CD4-positive, alpha-beta memory T cell (primary cell): Measurements from ENCODE around the gene TSPAN31. TPM values are rescaled to one million over a fixed set of nuclear protein-coding genes. Genes with fewer than 3 reads are reported as not detected.
"Not testable (repeated sequence)": the region's sequence is repeated elsewhere in the genome, so short reads cannot be mapped to it uniquely, and the experiment has no call there.

ENCODE experiments used
- CTCF ChIA-PET: fragments of 350-600 bp; sonication (Branson Sonifier 250); formaldehyde crosslinking; loops from one replicate; lab custom pipeline; 2021; ENCODE audit warnings: inconsistent platforms; ENCODE audit not compliant: partially characterized antibody; lab: Charles Lee
- POLR2A ChIA-PET: fragments of 350-600 bp; sonication (Branson Sonifier 250); formaldehyde crosslinking; loops from one replicate; lab custom pipeline; 2021; ENCODE audit not compliant: partially characterized antibody; lab: Charles Lee
- DNase-seq, 5 donors: peaks; one replicate each; pipeline versions ENCODE4 v3.0.0 to v3.0.0-alpha.2; 2020 to 2022; ENCODE audit warnings: mixed read lengths in 1 of 5
- H3K27ac ChIP-seq: one replicate; pipeline ENCODE4 v1.7.0; 2013; ENCODE audit warnings: low read depth, low read length
- H3K27me3 ChIP-seq: 2 replicates; pipeline ENCODE4 v1.7.0; 2013; ENCODE audit warnings: mild to moderate bottlenecking, low read length, moderate library complexity; ENCODE audit not compliant: insufficient read depth
- H3K36me3 ChIP-seq: 2 replicates; pipeline ENCODE4 v1.7.0; 2013; ENCODE audit warnings: mild to moderate bottlenecking, low read length, moderate library complexity; ENCODE audit not compliant: insufficient read depth
- H3K4me1 ChIP-seq: 2 replicates; pipeline ENCODE4 v1.7.0; 2013; ENCODE audit warnings: mild to moderate bottlenecking, low read length, moderate library complexity; ENCODE audit not compliant: insufficient read depth
- H3K4me3 ChIP-seq, 2 donors: one replicate each; pipeline ENCODE4 v1.7.0; 2013; ENCODE audit warnings: low read length in 2 of 2, mild to moderate bottlenecking in 1 of 2
- H3K9me3 ChIP-seq, 2 donors: one replicate each; pipeline ENCODE4 v1.7.0; 2013; ENCODE audit warnings: low read length in 2 of 2, control low read depth in 1 of 2; ENCODE audit not compliant: control insufficient read depth in 1 of 2
- H3K27ac Mint-ChIP-seq, 7 donors: one replicate each; pipeline ENCODE4 v1.8.0; 2020 to 2021; ENCODE audit warnings: mixed read lengths in 7 of 7, mild to moderate bottlenecking in 6 of 7, inconsistent platforms in 3 of 7, moderate library complexity in 3 of 7
- H3K27me3 Mint-ChIP-seq, 2 donors: one replicate each; pipeline ENCODE4 v1.8.0; 2020 to 2021; ENCODE audit warnings: mixed read lengths in 2 of 2
- H3K36me3 Mint-ChIP-seq, 2 donors: one replicate each; pipeline ENCODE4 v1.8.0; 2020 to 2021; ENCODE audit warnings: mixed read lengths in 2 of 2, inconsistent platforms in 1 of 2, mild to moderate bottlenecking in 1 of 2
- H3K4me1 Mint-ChIP-seq, 4 donors: one replicate each; pipeline ENCODE4 v1.8.0; 2020 to 2021; ENCODE audit warnings: mixed read lengths in 4 of 4, mild to moderate bottlenecking in 1 of 4
- H3K4me3 Mint-ChIP-seq, 8 donors: one replicate each; pipeline ENCODE4 v1.8.0; 2020 to 2021; ENCODE audit warnings: mixed read lengths in 8 of 8, mild to moderate bottlenecking in 7 of 8, moderate library complexity in 6 of 8, inconsistent platforms in 3 of 8
- H3K9me3 Mint-ChIP-seq, 8 donors: one replicate each; pipeline ENCODE4 v1.8.0; 2020 to 2021; ENCODE audit warnings: mixed read lengths in 8 of 8, mild to moderate bottlenecking in 5 of 8, inconsistent platforms in 3 of 8, moderate library complexity in 1 of 8
- intact Hi-C: fragments of 100-400 bp; cut with micrococcal nuclease; formaldehyde crosslinking; loops from one replicate; pipeline ENCODE4 v1.15.1; 2023
- polyA plus RNA-seq, 2 donors: library from polyadenylated mRNA; unstranded; fragments of 300-500 nt; fragmentation: Illumina TruSeq; gene quantifications; one replicate each; pipeline ENCODE4 v1.2.3, GENCODE V29; 2021
- total RNA-seq, 2 experiments: library from RNA; stranded (reverse); gene quantifications; one replicate each; pipeline ENCODE4 v1.2.3, GENCODE V29; 2021

The TSPAN31 gene
- total and polyA plus RNA-seq, 4 experiments from 2014 or later, result 27.5 to 76.2 (median 34.0) TPM

GRCh38 chr12:57771236-57771872 is 26.5 kb downstream of the TSPAN31 start:
- Mint-ChIP-seq H3K27me3 (peaks cover 0 to 5% of the 10 kb centered on the region in 2 donors), H3K27ac (peak overlapping the region; percentile 94 to 99 (median 98)), H3K9me3 (peaks cover 0 to 2% (median 0%) of the 10 kb centered on the region in 8 donors), H3K4me3 (peak overlapping the region; percentile 95 to 100 (median 96)), H3K36me3 (peaks cover 19 to 25% of the 10 kb centered on the region in 2 donors), H3K4me1 (peaks cover 17 to 36% (median 25%) of the 10 kb centered on the region in 4 donors)
- H3K27ac ChIP-seq, result peak overlapping the region; percentile 84
- ChIA-PET POLR2A (interaction anchor here (1.1 to 1.8 kb wide), 6 partner anchors 11 to 124 kb away, joined by 4 to 53 read pairs (median 10); partner anchors contain the start of genes CDK4, MARCHF9, TSFM and TSPAN31), CTCF (interaction anchor here (0.8 to 4.8 kb wide), 8 partner anchors 10 to 312 kb away, joined by 3 to 38 read pairs (median 6); partner anchors contain the start of gene TSFM)
- no peaks in the 10 kb centered on the region for H3K36me3 ChIP-seq
- no peaks in the 10 kb centered on the region for H3K9me3 ChIP-seq
- intact Hi-C loops, result no loop called here
- peaks cover 9% of the 10 kb centered on the region for H3K27me3 ChIP-seq
- peaks cover 35% of the 10 kb centered on the region for H3K4me1 ChIP-seq
- DNase-seq, result peak in 2 of 5 donors; percentile 81 to 91
- peak overlapping the region; percentile 98 to 99 for H3K4me3 ChIP-seq

GRCh38 chr12:57771873-57772428 is 27.1 kb downstream of the TSPAN31 start, which contains the start of gene METTL1:
TSS of gene METTL1 (minus strand) at chr12:57772105. CDS start at chr12:57772083, 22 bp downstream.
- H3K27ac Mint-ChIP-seq, result peak within 1 kb of the TSS; percentile 94 to 99 (median 98)
- H3K36me3 ChIP-seq, result no peaks in the 10 kb centered on the region
- H3K27me3 Mint-ChIP-seq, result peaks cover 0 to 2% of the 10 kb centered on the region in 2 donors
- peak within 1 kb of the TSS; percentile 95 to 100 (median 96) for H3K4me3 Mint-ChIP-seq
- H3K9me3 ChIP-seq, result no peaks in the 10 kb centered on the region
- peaks cover 20 to 25% of the 10 kb centered on the region in 2 donors for H3K36me3 Mint-ChIP-seq
- CTCF ChIA-PET, result interaction anchor here (0.8 to 3.9 kb wide), 5 partner anchors 11 to 313 kb away, joined by 3 to 38 read pairs (median 6); partner anchors contain the start of gene TSFM
- peak within 1 kb of the TSS; percentile 98 to 99 for H3K4me3 ChIP-seq
- H3K27me3 ChIP-seq, result peaks cover 3% of the 10 kb centered on the region
- intact Hi-C loops, result loop anchor here (1.0 kb wide), 2 partner anchors 10 to 20 kb away; partner anchors contain the start of genes CDK4 and TSFM
- H3K9me3 Mint-ChIP-seq, result peaks cover 0 to 2% (median 0%) of the 10 kb centered on the region in 8 donors
- H3K27ac ChIP-seq, result peak within 1 kb of the TSS; percentile 84
- POLR2A ChIA-PET, result interaction anchor here (0.7 to 1.8 kb wide), 10 partner anchors 11 to 127 kb away, joined by 3 to 53 read pairs (median 5); partner anchors contain the start of genes CDK4, CTDSP2, MARCHF9 and TSFM
- peaks cover 14 to 34% (median 20%) of the 10 kb centered on the region in 4 donors for H3K4me1 Mint-ChIP-seq
- peak; percentile 88 to 95 (median 91) for DNase-seq
- H3K4me1 ChIP-seq, result peaks cover 29% of the 10 kb centered on the region

GRCh38 chr12:57772429-57773322 is 27.8 kb downstream of the TSPAN31 start, which contains the start of gene EEF1AKMT3:
TSS of gene EEF1AKMT3 (plus strand) at chr12:57772614. CDS start at chr12:57772725, 111 bp downstream.
- Histone ChIP-seq H3K9me3 (no peaks in the 10 kb centered on the region), H3K4me1 (peaks cover 26% of the 10 kb centered on the region), H3K36me3 (no peaks in the 10 kb centered on the region), H3K4me3 (peak within 1 kb of the TSS; percentile 98 to 99), H3K27ac (peak within 1 kb of the TSS; percentile 84), H3K27me3 (no peaks in the 10 kb centered on the region)
- H3K27ac Mint-ChIP-seq, result peak within 1 kb of the TSS; percentile 94 to 99 (median 98)
- H3K4me3 Mint-ChIP-seq, result peak within 1 kb of the TSS; percentile 95 to 100 (median 96)
- DNase-seq, result no peak
- peaks cover 20 to 25% of the 10 kb centered on the region in 2 donors for H3K36me3 Mint-ChIP-seq
- peaks cover 0 to 2% (median 0%) of the 10 kb centered on the region in 8 donors for H3K9me3 Mint-ChIP-seq
- POLR2A ChIA-PET, result interaction anchor here (0.6 to 1.8 kb wide), 11 partner anchors 10 to 1147 kb away, joined by 3 to 53 read pairs (median 4); partner anchors contain the start of genes CDK4, CTDSP2, MARCHF9 and TSFM
- peaks cover 14 to 38% (median 23%) of the 10 kb centered on the region in 4 donors for H3K4me1 Mint-ChIP-seq
- intact Hi-C loops, result loop anchor here (1.0 kb wide), 2 partner anchors 10 to 20 kb away; partner anchors contain the start of genes CDK4 and TSFM
- CTCF ChIA-PET, result interaction anchor here (0.8 to 3.9 kb wide), 5 partner anchors 10 to 314 kb away, joined by 3 to 38 read pairs (median 6); partner anchors contain the start of gene TSFM
- peaks cover 0 to 2% of the 10 kb centered on the region in 2 donors for H3K27me3 Mint-ChIP-seq

GRCh38 chr12:57774634-57775033 is 29.8 kb downstream of the TSPAN31 start:
- H3K27ac Mint-ChIP-seq, H3K9me3 Mint-ChIP-seq, H3K36me3 ChIP-seq, intact Hi-C loops, H3K4me3 ChIP-seq, H3K4me3 Mint-ChIP-seq, DNase-seq, H3K27ac ChIP-seq, H3K27me3 ChIP-seq, H3K9me3 ChIP-seq, H3K27me3 Mint-ChIP-seq: not testable (repeated sequence)
- H3K4me1 ChIP-seq, result peaks cover 44% of the 10 kb centered on the region
- CTCF ChIA-PET, result interaction anchor here (1.0 to 3.9 kb wide), 5 partner anchors 8 to 121 kb away, joined by 3 to 38 read pairs (median 10); partner anchors contain the start of gene TSFM
- Mint-ChIP-seq H3K36me3 (peaks cover 9 to 18% of the 10 kb centered on the region in 2 donors), H3K4me1 (peaks cover 23 to 53% (median 33%) of the 10 kb centered on the region in 4 donors)
- POLR2A ChIA-PET, result interaction anchor here (1.0 kb wide), 1 partner anchor 18 kb away, joined by 3 read pairs; no protein-coding TSS in a partner anchor

GRCh38 chr12:57775044-57775443 is 30.2 kb downstream of the TSPAN31 start:
- intact Hi-C loops, result no loop called here
- H3K4me1 ChIP-seq, result peaks cover 48% of the 10 kb centered on the region
- POLR2A ChIA-PET, result interaction anchor here (1.0 kb wide), 1 partner anchor 18 kb away, joined by 3 read pairs; no protein-coding TSS in a partner anchor
- H3K36me3 ChIP-seq, result no peaks in the 10 kb centered on the region
- Mint-ChIP-seq H3K27ac (no peak overlapping the region), H3K4me3 (no peak overlapping the region), H3K36me3 (peaks cover 9 to 14% of the 10 kb centered on the region in 2 donors), H3K9me3 (no peaks in the 10 kb centered on the region), H3K27me3 (peaks cover 0 to 2% of the 10 kb centered on the region in 2 donors), H3K4me1 (peaks cover 23 to 53% (median 36%) of the 10 kb centered on the region in 4 donors)
- H3K27me3 ChIP-seq, result no peaks in the 10 kb centered on the region
- no peaks in the 10 kb centered on the region for H3K9me3 ChIP-seq
- CTCF ChIA-PET, result interaction anchor here (0.7 to 3.9 kb wide), 6 partner anchors 8 to 172 kb away, joined by 3 to 38 read pairs (median 6); partner anchors contain the start of gene TSFM
- H3K27ac ChIP-seq, result no peak overlapping the region
- DNase-seq, result no peak
- no peak overlapping the region for H3K4me3 ChIP-seq
